Measurements from ENCODE around the gene DHRS1.

DHRS1 gene

GRCh38 chr14:24339284-24340151 lies 39.9 kb upstream of the DHRS1 start, which contains the start of gene RIPK3:
Gene RIPK3, minus strand, starts transcription at chr14:24339991. Its CDS starts 165 bp downstream, at chr14:24339826.
- Histone ChIP-seq H3K4me2 (ENCODE audit: insufficient read depth, low read length) (no peak within 1 kb of the TSS), H3K4me1 (ENCODE audit: insufficient read depth, low read length) (no peaks in the 10 kb centered on the region), H3K36me3 (ENCODE audit: insufficient read depth, low read length) (no peaks in the 10 kb centered on the region), H3K4me3 (ENCODE audit: low read depth in 1 of 2, low read length in 2 of 2) (no peak within 1 kb of the TSS), H3K79me2 (ENCODE audit: insufficient read depth, low read length) (no peaks in the 10 kb centered on the region), H3K9ac (ENCODE audit: low read depth, low read length) (no peak within 1 kb of the TSS), H2AFZ (ENCODE audit: low read depth, low read length) (no peak within 1 kb of the TSS), H3K27ac (ENCODE audit: low read length) (no peak within 1 kb of the TSS), H3K9me3 (ENCODE audit: insufficient read depth, low read length, severe bottlenecking) (no peaks in the 10 kb centered on the region), H3K27me3 (ENCODE audit: insufficient read depth, low read length, poor library complexity) (peaks cover 21% of the 10 kb centered on the region), H4K20me1 (ENCODE audit: insufficient read depth, low read length) (0 out of 2 replicates have a peak, but pooled peaks cover 3% of the 10 kb centered on the region)
- TF ChIP-seq EZH2 (IDR thresholded peaks at IDR 0.05; ENCODE audit: borderline replicate concordance, low read depth, low read length, severe bottlenecking) (no peak), CTCF (IDR thresholded peaks at IDR 0.05; ENCODE audit: borderline replicate concordance, extremely low read depth, low read length, poor library complexity, severe bottlenecking) (no peak)
- no peak for ATAC-seq (ENCODE audit: insufficient read depth, low read depth)
- DNase-seq: no peak

GRCh38 chr14:24338843-24339242 lies 39.3 kb upstream of the DHRS1 start:
- no peaks in the 10 kb centered on the region for H3K79me2 ChIP-seq (ENCODE audit: insufficient read depth, low read length)
- TF ChIP-seq CTCF (IDR thresholded peaks at IDR 0.05; ENCODE audit: borderline replicate concordance, extremely low read depth, low read length, poor library complexity, severe bottlenecking) (no peak), EZH2 (IDR thresholded peaks at IDR 0.05; ENCODE audit: borderline replicate concordance, low read depth, low read length, severe bottlenecking) (no peak)
- no peak overlapping the region for H3K27ac ChIP-seq (ENCODE audit: low read length)
- H3K4me3 ChIP-seq (ENCODE audit: low read depth in 1 of 2, low read length in 2 of 2): no peak overlapping the region
- H2AFZ ChIP-seq (ENCODE audit: low read depth, low read length): no peak overlapping the region
- peaks cover 21% of the 10 kb centered on the region for H3K27me3 ChIP-seq (ENCODE audit: insufficient read depth, low read length, poor library complexity)
- 0 out of 2 replicates have a peak, but pooled peaks cover 3% of the 10 kb centered on the region for H4K20me1 ChIP-seq (ENCODE audit: insufficient read depth, low read length)
- H3K4me2 ChIP-seq (ENCODE audit: insufficient read depth, low read length): no peak overlapping the region
- H3K9ac ChIP-seq (ENCODE audit: low read depth, low read length): no peak overlapping the region
- no peak for DNase-seq
- peaks cover 3% of the 10 kb centered on the region for H3K4me1 ChIP-seq (ENCODE audit: insufficient read depth, low read length)
- no peaks in the 10 kb centered on the region for H3K9me3 ChIP-seq (ENCODE audit: insufficient read depth, low read length, severe bottlenecking)
- no peaks in the 10 kb centered on the region for H3K36me3 ChIP-seq (ENCODE audit: insufficient read depth, low read length)
- ATAC-seq (ENCODE audit: insufficient read depth, low read depth): no peak

GRCh38 chr14:24337824-24338175 lies 38.2 kb upstream of the DHRS1 start:
- Histone ChIP-seq H3K9ac (ENCODE audit: low read depth, low read length) (no peak overlapping the region), H3K79me2 (ENCODE audit: insufficient read depth, low read length) (no peaks in the 10 kb centered on the region), H3K27ac (ENCODE audit: low read length) (no peak overlapping the region), H3K36me3 (ENCODE audit: insufficient read depth, low read length) (no peaks in the 10 kb centered on the region), H3K4me3 (ENCODE audit: low read depth in 1 of 2, low read length in 2 of 2) (no peak overlapping the region), H4K20me1 (ENCODE audit: insufficient read depth, low read length) (peaks cover 6% of the 10 kb centered on the region), H3K9me3 (ENCODE audit: insufficient read depth, low read length, severe bottlenecking) (no peaks in the 10 kb centered on the region), H3K27me3 (ENCODE audit: insufficient read depth, low read length, poor library complexity) (peaks cover 28% of the 10 kb centered on the region), H3K4me1 (ENCODE audit: insufficient read depth, low read length) (peaks cover 10% of the 10 kb centered on the region), H2AFZ (ENCODE audit: low read depth, low read length) (no peak overlapping the region), H3K4me2 (ENCODE audit: insufficient read depth, low read length) (no peak overlapping the region)
- ATAC-seq (ENCODE audit: insufficient read depth, low read depth) (no peak), DNase-seq (no peak)
- no peak for TF ChIP-seq CTCF (IDR thresholded peaks at IDR 0.05; ENCODE audit: borderline replicate concordance, extremely low read depth, low read length, poor library complexity, severe bottlenecking)
- no peak for TF ChIP-seq EZH2 (IDR thresholded peaks at IDR 0.05; ENCODE audit: borderline replicate concordance, low read depth, low read length, severe bottlenecking)
